Stimulated activated CD8-positive, alpha-beta memory T cell treated with anti-CD3 and anti-CD28 coated beads, Interleukin-7, amount 100 ng/mL, for 1 hour (primary cell): ENCODE results near the gene LAGE3.
"Not testable (repeated sequence)": the region's sequence is repeated elsewhere in the genome, so short reads cannot be mapped to it uniquely, and the experiment has no call there.

Experiments used
- DNase-seq, 2 donors: peaks; one replicate each; pipeline ENCODE4 v3.0.0-alpha.2; 2020; ENCODE audit warnings: low read depth in 2 of 2

The LAGE3 gene

GRCh38 chrX:154502098-154502497 lies 23.0 kb upstream of the LAGE3 start:
- no peak for DNase-seq

- not testable (repeated sequence) for DNase-seq
Measured at GRCh38 chrX:154501423-154501822, 22.3 kb upstream of the LAGE3 start.

- not testable (repeated sequence) for DNase-seq
Measured at GRCh38 chrX:154496591-154497137, 17.6 kb upstream of the LAGE3 start.

GRCh38 chrX:154495472-154495922 lies 16.4 kb upstream of the LAGE3 start:
- DNase-seq = no peak

- DNase-seq = no peak
Measured at GRCh38 chrX:154494715-154495114, 15.6 kb upstream of the LAGE3 start.

- DNase-seq = peak; percentile 67 to 72
Measured at GRCh38 chrX:154490414-154491083, 11.5 kb upstream of the LAGE3 start, which contains the start of gene SLC10A3. SLC10A3 (minus strand) TSS chrX:154490629; CDS start chrX:154488940, 1,689 bp downstream.

GRCh38 chrX:154490021-154490413 lies 10.9 kb upstream of the LAGE3 start:
- DNase-seq = no peak

GRCh38 chrX:154489182-154489581 lies 10.1 kb upstream of the LAGE3 start:
- DNase-seq = no peak

- no peak for DNase-seq
Measured at GRCh38 chrX:154488336-154489075, 9.4 kb upstream of the LAGE3 start.

GRCh38 chrX:154487518-154488290 lies 8.6 kb upstream of the LAGE3 start:
- no peak for DNase-seq

- no peak for DNase-seq
Measured at GRCh38 chrX:154486396-154487207, 7.5 kb upstream of the LAGE3 start, which contains the start of gene UBL4A. UBL4A (minus strand) TSS chrX:154486615; CDS start chrX:154486584, 31 bp downstream.

- no peak for DNase-seq
Measured at GRCh38 chrX:154486052-154486395, 6.9 kb upstream of the LAGE3 start.

- no peak for DNase-seq
Measured at GRCh38 chrX:154485150-154486051, 6.3 kb upstream of the LAGE3 start.

- DNase-seq = no peak
Measured at GRCh38 chrX:154484255-154485149, 5.4 kb upstream of the LAGE3 start.

GRCh38 chrX:154483325-154483724 lies 4.2 kb upstream of the LAGE3 start:
- DNase-seq = no peak

GRCh38 chrX:154482786-154483185 lies 3.7 kb upstream of the LAGE3 start:
- no peak for DNase-seq

GRCh38 chrX:154481911-154482601 lies 3.0 kb upstream of the LAGE3 start:
- no peak for DNase-seq

- no peak for DNase-seq
Measured at GRCh38 chrX:154481195-154481594, 2.1 kb upstream of the LAGE3 start.
